Hepatocyte (in vitro differentiated cells): ENCODE data around the gene ABCC10.

Source experiments
- EZH2 ChIP-seq: fragments of 200-600 bp; sonication (generic); IDR thresholded peaks from 2 replicates; pipeline ENCODE4 v1.6.1; 2016; ENCODE audit warnings: antibody characterized with exemption, mild to moderate bottlenecking, borderline replicate concordance
- TF ChIP-seq, protein P1 (sequence below): fragments of 200-600 bp; sonication (generic); IDR thresholded peaks from 2 replicates; pipeline ENCODE4 v1.5.1; 2016; ENCODE audit warnings: antibody characterized with exemption, mild to moderate bottlenecking; ENCODE audit not compliant: poor library complexity

- TF ChIP-seq, protein P1, sequence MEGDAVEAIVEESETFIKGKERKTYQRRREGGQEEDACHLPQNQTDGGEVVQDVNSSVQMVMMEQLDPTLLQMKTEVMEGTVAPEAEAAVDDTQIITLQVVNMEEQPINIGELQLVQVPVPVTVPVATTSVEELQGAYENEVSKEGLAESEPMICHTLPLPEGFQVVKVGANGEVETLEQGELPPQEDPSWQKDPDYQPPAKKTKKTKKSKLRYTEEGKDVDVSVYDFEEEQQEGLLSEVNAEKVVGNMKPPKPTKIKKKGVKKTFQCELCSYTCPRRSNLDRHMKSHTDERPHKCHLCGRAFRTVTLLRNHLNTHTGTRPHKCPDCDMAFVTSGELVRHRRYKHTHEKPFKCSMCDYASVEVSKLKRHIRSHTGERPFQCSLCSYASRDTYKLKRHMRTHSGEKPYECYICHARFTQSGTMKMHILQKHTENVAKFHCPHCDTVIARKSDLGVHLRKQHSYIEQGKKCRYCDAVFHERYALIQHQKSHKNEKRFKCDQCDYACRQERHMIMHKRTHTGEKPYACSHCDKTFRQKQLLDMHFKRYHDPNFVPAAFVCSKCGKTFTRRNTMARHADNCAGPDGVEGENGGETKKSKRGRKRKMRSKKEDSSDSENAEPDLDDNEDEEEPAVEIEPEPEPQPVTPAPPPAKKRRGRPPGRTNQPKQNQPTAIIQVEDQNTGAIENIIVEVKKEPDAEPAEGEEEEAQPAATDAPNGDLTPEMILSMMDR: no peak
- TF ChIP-seq EZH2: no peak
These were observed 62.1 kb downstream of the ABCC10 start for GRCh38 chr6:43489277-43490072.
